GM12878 (cell line): ENCODE results near the gene NDUFV2. TPM values are rescaled to one million over a fixed set of nuclear protein-coding genes. Genes with fewer than 3 reads are reported as not detected.

Source experiments
- BCL11A ChIP-seq: IDR thresholded peaks from 2 replicates; pipeline ENCODE4 v1.6.1; 2011; ENCODE audit warnings: low read depth, low read length
- BMI1 ChIP-seq: fragments of 450-650 bp; IDR thresholded peaks from 2 replicates; pipeline ENCODE4 v1.6.1; 2016; ENCODE audit warnings: mild to moderate bottlenecking, moderate library complexity, borderline replicate concordance
- CBX5 ChIP-seq: sonication (generic); IDR thresholded peaks from 2 replicates; pipeline ENCODE4 v1.6.1; 2016; ENCODE audit warnings: low read depth, moderate library complexity, mild to moderate bottlenecking, inconsistent platforms
- CHD2 ChIP-seq: IDR thresholded peaks from 2 replicates; pipeline ENCODE4 v1.6.1; 2011; ENCODE audit warnings: low read depth, low read length, improper control_type of control experiment, borderline replicate concordance
- EGR1 ChIP-seq, 2 experiments: IDR thresholded peaks; 1 replicate in 1 of 2; 2 replicates in 1 of 2; pipeline ENCODE4 v1.6.1; 2011 to 2012; ENCODE audit warnings: low read depth in 2 of 2, low read length in 2 of 2, borderline replicate concordance in 1 of 2, mild to moderate bottlenecking in 1 of 2, moderate library complexity in 1 of 2
- GABPA ChIP-seq: IDR thresholded peaks from 2 replicates; pipeline ENCODE4 v1.6.1; 2014; ENCODE audit warnings: antibody characterized with exemption, low read depth, mild to moderate bottlenecking, inconsistent platforms
- LARP7 ChIP-seq: fragments of 450-650 bp; IDR thresholded peaks from 2 replicates; pipeline ENCODE4 v1.6.1; 2017; ENCODE audit warnings: mild to moderate bottlenecking
- MEF2A ChIP-seq: IDR thresholded peaks from 2 replicates; pipeline ENCODE4 v1.6.1; 2011; ENCODE audit warnings: low read depth, mild to moderate bottlenecking, low read length, moderate library complexity; ENCODE audit not compliant: insufficient read depth
- PML ChIP-seq: IDR thresholded peaks from 2 replicates; pipeline ENCODE4 v1.6.1; 2012; ENCODE audit warnings: low read length, inconsistent platforms
- POLR2AphosphoS5 ChIP-seq: IDR thresholded peaks from 2 replicates; pipeline ENCODE4 v1.6.1; 2011; ENCODE audit warnings: mild to moderate bottlenecking, low read length, inconsistent platforms
- POU2F2 ChIP-seq: IDR thresholded peaks from 3 replicates; pipeline ENCODE4 v1.6.1; 2011; ENCODE audit warnings: low read depth, mild to moderate bottlenecking, low read length, borderline replicate concordance
- RUNX3 ChIP-seq: IDR thresholded peaks from 2 replicates; pipeline ENCODE4 v1.6.1; 2012; ENCODE audit warnings: low read length, inconsistent platforms
- SMAD1 ChIP-seq: fragments of 450-650 bp; IDR thresholded peaks from 2 replicates; pipeline ENCODE4 v1.6.1; 2018; ENCODE audit warnings: mild to moderate bottlenecking, low read depth; ENCODE audit not compliant: partially characterized antibody
- SMC3 ChIP-seq: IDR thresholded peaks from 2 replicates; pipeline ENCODE4 v1.6.1; 2011; ENCODE audit warnings: low read length, improper control_type of control experiment, borderline replicate concordance
- SPI1 ChIP-seq: IDR thresholded peaks from 2 replicates; pipeline ENCODE4 v1.6.1; 2011; ENCODE audit warnings: low read depth, mild to moderate bottlenecking, low read length, moderate library complexity, borderline replicate concordance; ENCODE audit not compliant: insufficient read depth
- STAT3 ChIP-seq: IDR thresholded peaks from 2 replicates; pipeline ENCODE4 v1.6.1; 2011; ENCODE audit warnings: low read depth, low read length, improper control_type of control experiment
- ZNF24 ChIP-seq: fragments of 450-650 bp; IDR thresholded peaks from 2 replicates; pipeline ENCODE4 v1.6.1; 2017; ENCODE audit warnings: antibody characterized with exemption, mild to moderate bottlenecking
- ZNF274 ChIP-seq: IDR thresholded peaks from one replicate; pipeline ENCODE4 v1.8.0; 2011; ENCODE audit not compliant: insufficient read length, insufficient read depth
- polyA plus RNA-seq, 11 experiments: library from polyadenylated mRNA; depleted of rRNA in 4 of 11; unstranded in 6 of 11; stranded (reverse) in 5 of 11; fragments of >200 nt; fragmentation: Nextera tagmentation in 4 of 11; fragmentation: Illumina TruSeq in 1 of 11; extraction: Ambion mirVana in 4 of 11; extraction: Trizol in 1 of 11; gene quantifications; 1 replicate in 1 of 11; 2 replicates in 10 of 11; pipeline versions ENCODE4 v1.2.1 to v1.2.3, GENCODE V29; 2011 to 2016; ENCODE audit warnings: inconsistent platforms in 2 of 11, missing spikeins in 2 of 11, low read depth in 1 of 11
- total RNA-seq, 4 experiments: library from RNA; depleted of rRNA in 3 of 4; stranded (reverse); fragments of >200 nt in 3 of 4; fragmentation: Illumina TruSeq in 1 of 4; extraction: Trizol in 1 of 4; gene quantifications; 2 replicates each; pipeline versions ENCODE4 v1.2.1 to v1.2.3, GENCODE V29; 2013 to 2021
- TF ChIP-seq, protein P1 (sequence below): IDR thresholded peaks from 2 replicates; pipeline ENCODE4 v1.6.1; 2012; ENCODE audit warnings: low read depth, low read length, improper control_type of control experiment
- TF ChIP-seq, protein P2 (sequence below): IDR thresholded peaks from 2 replicates; pipeline ENCODE4 v1.6.1; 2012; ENCODE audit warnings: low read depth, low read length, improper control_type of control experiment
- TF ChIP-seq, protein P3 (sequence below): fragments of 450-650 bp; IDR thresholded peaks from 2 replicates; pipeline ENCODE4 v1.6.1; 2018; ENCODE audit warnings: mild to moderate bottlenecking, low read depth, moderate library complexity; ENCODE audit not compliant: partially characterized antibody
- TF ChIP-seq, protein P4 (sequence below): IDR thresholded peaks from 2 replicates; pipeline ENCODE4 v1.6.1; 2012; ENCODE audit warnings: low read length, inconsistent platforms

The NDUFV2 gene
- total and polyA plus RNA-seq, 10 of the 15 experiments (the other 5 are each of a cell fraction or from before 2014, with no cell fraction given) = 236 to 590 (median 321) TPM

DNA sequence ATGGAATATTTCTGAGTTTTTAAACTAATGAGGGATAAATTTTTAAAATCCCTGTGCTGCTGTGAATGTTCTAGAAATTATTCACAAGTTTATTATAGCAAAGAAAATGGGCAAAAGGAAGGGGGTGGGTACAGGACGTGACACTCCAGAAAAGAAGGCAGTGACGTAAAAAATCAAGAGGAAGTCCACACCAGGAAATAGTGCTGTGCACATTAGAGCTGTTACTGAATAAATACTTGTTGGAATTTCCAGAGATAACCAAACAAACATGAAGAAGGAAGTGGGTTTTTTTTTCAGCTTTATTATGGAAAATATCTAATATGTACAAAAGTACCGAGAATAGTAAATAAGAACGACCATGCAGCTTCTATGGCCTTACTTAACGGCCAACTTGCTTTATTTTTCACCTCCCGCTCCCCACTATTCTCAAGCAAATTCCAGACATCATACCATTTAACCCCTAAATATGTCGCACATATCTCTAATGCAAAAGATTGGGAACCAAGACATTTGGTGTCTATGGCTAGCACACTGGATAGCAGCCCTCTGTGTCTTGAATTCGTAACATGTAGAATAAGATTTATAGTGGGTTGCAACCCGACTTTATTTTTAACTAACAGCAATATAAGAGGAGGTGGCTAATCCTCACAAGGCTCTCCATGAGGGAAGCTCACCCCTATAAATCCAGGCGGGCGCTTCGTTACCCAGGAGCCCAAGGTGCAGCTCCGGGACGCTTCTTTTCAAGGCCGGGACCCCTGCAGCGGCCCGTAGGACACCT, 580 bp upstream of the NDUFV2 start (continued):
- TF ChIP-seq, protein P1, sequence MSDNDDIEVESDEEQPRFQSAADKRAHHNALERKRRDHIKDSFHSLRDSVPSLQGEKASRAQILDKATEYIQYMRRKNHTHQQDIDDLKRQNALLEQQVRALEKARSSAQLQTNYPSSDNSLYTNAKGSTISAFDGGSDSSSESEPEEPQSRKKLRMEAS = no peak
- TF ChIP-seq RUNX3 (0 out of 2 replicates have a peak, but pooled peaks have one; percentile 4), LARP7 (no peak), CHD2 (no peak), SPI1 (peak; percentile 50), STAT3 (no peak), ZNF24 (no peak), BMI1 (no peak), PML (peak; percentile 74; the same call in 1 of the 2 replicates), MEF2A (no peak), BCL11A (no peak), POLR2AphosphoS5 (0 out of 2 replicates have a peak, but pooled peaks have one; percentile 29), CBX5 (no peak), GABPA (peak; percentile 84), ZNF274 (no peak), POU2F2 (0 out of 3 replicates have a peak, but pooled peaks have one; percentile 2), EGR1 (IDR thresholded peaks at IDR 0.05; ENCODE audit: borderline replicate concordance in 1 of 2, low read depth in 2 of 2, low read length in 2 of 2) (no peak), SMAD1 (no peak), SMC3 (no peak)
- TF ChIP-seq, protein P2, sequence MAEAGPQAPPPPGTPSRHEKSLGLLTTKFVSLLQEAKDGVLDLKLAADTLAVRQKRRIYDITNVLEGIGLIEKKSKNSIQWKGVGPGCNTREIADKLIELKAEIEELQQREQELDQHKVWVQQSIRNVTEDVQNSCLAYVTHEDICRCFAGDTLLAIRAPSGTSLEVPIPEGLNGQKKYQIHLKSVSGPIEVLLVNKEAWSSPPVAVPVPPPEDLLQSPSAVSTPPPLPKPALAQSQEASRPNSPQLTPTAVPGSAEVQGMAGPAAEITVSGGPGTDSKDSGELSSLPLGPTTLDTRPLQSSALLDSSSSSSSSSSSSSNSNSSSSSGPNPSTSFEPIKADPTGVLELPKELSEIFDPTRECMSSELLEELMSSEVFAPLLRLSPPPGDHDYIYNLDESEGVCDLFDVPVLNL = no peak
- TF ChIP-seq, protein P3, sequence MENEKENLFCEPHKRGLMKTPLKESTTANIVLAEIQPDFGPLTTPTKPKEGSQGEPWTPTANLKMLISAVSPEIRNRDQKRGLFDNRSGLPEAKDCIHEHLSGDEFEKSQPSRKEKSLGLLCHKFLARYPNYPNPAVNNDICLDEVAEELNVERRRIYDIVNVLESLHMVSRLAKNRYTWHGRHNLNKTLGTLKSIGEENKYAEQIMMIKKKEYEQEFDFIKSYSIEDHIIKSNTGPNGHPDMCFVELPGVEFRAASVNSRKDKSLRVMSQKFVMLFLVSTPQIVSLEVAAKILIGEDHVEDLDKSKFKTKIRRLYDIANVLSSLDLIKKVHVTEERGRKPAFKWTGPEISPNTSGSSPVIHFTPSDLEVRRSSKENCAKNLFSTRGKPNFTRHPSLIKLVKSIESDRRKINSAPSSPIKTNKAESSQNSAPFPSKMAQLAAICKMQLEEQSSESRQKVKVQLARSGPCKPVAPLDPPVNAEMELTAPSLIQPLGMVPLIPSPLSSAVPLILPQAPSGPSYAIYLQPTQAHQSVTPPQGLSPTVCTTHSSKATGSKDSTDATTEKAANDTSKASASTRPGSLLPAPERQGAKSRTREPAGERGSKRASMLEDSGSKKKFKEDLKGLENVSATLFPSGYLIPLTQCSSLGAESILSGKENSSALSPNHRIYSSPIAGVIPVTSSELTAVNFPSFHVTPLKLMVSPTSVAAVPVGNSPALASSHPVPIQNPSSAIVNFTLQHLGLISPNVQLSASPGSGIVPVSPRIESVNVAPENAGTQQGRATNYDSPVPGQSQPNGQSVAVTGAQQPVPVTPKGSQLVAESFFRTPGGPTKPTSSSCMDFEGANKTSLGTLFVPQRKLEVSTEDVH = no peak
- TF ChIP-seq, protein P4, sequence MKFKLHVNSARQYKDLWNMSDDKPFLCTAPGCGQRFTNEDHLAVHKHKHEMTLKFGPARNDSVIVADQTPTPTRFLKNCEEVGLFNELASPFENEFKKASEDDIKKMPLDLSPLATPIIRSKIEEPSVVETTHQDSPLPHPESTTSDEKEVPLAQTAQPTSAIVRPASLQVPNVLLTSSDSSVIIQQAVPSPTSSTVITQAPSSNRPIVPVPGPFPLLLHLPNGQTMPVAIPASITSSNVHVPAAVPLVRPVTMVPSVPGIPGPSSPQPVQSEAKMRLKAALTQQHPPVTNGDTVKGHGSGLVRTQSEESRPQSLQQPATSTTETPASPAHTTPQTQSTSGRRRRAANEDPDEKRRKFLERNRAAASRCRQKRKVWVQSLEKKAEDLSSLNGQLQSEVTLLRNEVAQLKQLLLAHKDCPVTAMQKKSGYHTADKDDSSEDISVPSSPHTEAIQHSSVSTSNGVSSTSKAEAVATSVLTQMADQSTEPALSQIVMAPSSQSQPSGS = peak; percentile 31; the same call in 1 of the 2 replicates
